Omental fat pad (tissue), 4 donors: ENCODE measurements around the gene FBXO31. TPM values are rescaled to one million over a fixed set of nuclear protein-coding genes. Genes with fewer than 3 reads are reported as not detected.
A peak's percentile ranks its signal among the peaks of the same experiment; 100 is the strongest.

ENCODE experiments used
- ATAC-seq: fragments of 150-250 bp; one replicate; pipeline ENCODE4 v1.9.1; 2016; ENCODE audit warnings: mild to moderate bottlenecking, moderate library complexity; ENCODE audit not compliant: low FRiP score
- DNase-seq: peaks from one replicate; pipeline ENCODE4 v3.0.0-alpha.2; 2019; ENCODE audit warnings: low spot score
- total RNA-seq, 4 donors: library from RNA; depleted of rRNA; stranded (reverse); fragments of >200 nt; gene quantifications; one replicate each; pipeline ENCODE4 v1.1.0, GENCODE V29; 2016
- TF ChIP-seq, protein P1 (sequence below), 3 donors: fragments of 450-650 bp; IDR thresholded peaks; one replicate each; pipeline ENCODE4 v1.5.1; 2016 to 2017; ENCODE audit warnings: antibody characterized with exemption in 3 of 3, mild to moderate bottlenecking in 3 of 3, moderate library complexity in 2 of 3

Gene FBXO31
- total RNA-seq, 4 donors from 2014 or later, result 32.8 to 187 (median 61.9) TPM

DNA sequence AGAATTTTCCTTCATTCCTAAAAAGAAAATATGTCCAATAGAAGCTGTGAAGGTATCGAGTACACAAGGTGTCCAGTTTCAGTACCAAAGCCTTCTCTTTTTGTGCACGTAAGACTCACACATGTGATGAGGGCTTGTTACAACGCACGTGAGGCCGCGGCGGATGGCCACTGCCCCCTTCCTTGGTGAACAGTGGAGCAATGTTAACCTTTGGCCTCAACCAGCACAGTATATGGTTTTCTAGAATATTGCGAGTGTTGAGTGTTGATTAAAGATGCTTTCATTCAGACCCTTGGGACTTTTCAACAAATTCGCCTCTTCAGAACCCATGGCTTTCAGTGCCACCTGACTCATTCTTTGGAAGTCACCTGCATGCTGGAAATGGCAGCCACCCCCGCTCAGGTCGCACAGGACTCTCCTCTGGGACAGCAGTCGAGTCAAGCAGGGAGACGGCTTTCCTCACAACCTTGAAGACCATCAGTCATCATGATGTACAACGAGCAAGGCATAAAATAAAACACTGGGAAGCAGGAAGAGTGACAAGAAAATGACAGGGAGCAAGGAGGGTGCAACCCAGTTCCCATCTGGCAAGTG is 23.0 kb upstream of the FBXO31 start:
- peak; percentile 15 for DNase-seq
- TF ChIP-seq, protein P1, sequence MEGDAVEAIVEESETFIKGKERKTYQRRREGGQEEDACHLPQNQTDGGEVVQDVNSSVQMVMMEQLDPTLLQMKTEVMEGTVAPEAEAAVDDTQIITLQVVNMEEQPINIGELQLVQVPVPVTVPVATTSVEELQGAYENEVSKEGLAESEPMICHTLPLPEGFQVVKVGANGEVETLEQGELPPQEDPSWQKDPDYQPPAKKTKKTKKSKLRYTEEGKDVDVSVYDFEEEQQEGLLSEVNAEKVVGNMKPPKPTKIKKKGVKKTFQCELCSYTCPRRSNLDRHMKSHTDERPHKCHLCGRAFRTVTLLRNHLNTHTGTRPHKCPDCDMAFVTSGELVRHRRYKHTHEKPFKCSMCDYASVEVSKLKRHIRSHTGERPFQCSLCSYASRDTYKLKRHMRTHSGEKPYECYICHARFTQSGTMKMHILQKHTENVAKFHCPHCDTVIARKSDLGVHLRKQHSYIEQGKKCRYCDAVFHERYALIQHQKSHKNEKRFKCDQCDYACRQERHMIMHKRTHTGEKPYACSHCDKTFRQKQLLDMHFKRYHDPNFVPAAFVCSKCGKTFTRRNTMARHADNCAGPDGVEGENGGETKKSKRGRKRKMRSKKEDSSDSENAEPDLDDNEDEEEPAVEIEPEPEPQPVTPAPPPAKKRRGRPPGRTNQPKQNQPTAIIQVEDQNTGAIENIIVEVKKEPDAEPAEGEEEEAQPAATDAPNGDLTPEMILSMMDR (IDR thresholded peaks at IDR 0.05), result no peak
- no peak for ATAC-seq

DNA sequence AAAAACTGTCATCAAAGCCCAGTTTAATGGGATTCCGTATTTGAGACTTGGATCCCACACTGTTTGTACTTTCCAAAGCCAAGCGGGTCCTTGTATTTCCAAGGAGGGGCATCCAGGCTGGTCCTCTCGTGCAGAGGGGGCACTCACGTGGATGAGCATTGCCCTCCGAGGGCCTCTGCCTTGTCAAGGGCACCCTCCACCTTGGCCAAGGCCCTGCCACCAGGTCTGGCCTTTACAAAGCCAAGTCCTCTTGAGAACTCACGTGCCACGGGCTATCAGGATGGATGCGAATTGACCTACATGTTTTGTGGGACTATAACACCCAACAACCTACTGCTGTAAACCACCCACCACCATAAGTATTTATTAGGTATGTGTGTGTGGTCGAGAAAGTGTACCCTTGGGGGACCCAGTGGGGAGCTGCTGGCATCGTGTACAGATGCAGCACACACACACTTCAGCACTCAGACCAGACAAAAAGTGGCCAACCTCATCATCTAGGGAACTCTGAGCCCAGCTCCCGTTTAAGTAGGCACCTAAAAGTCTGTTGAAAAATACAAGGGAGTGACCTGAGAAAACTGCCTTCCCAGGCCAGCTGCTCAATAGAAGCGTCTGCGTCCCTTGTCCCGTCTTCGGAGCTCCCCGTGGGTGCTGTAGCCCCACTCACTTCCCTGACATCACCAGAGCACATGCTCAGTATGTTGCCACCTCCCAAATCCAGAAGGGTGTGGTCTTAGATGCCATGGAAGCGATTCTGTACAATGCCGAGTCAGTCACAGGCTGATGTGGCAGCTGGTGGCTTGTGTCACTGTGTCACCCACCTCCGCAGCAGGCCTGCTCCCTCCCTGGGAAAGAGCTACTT is 21.4 kb upstream of the FBXO31 start:
- ATAC-seq, result no peak
- TF ChIP-seq, protein P1 (IDR thresholded peaks at IDR 0.05), result no peak
- DNase-seq, result peak; percentile 15

DNA sequence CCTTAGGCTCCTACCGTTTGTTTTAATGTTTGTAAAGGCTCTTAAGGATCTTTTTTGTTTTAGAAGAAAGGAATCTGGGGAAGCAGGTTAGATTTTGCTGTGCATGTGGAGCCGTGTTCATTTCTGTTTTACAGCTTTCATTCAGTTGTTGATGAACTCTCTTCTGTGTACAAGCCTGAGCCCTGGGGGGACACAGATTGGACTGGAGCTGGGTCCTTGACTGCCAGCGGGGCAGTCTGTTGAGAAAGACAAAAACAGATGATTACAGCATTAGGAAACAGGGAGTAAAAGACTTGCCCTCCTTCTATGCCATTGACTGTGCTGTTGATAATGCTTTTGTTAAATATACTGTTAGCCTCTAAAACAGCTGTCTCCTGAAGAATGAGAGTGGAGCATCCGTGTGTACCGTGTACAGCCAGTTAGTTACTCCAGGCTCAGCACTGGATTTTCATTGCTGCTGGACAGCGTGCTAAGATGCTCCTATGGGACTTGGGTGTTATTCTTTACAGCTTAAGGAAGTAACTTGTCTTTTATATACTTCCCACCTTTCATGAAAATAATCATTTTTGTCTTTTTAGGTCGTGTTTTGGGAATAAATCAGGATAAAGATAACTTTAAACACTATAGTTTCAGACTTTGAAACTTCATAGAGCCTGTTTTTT is 11.7 kb upstream of the FBXO31 start:
- ATAC-seq (no peak), DNase-seq (no peak)
- TF ChIP-seq, protein P1 (IDR thresholded peaks at IDR 0.05), result no peak

DNA sequence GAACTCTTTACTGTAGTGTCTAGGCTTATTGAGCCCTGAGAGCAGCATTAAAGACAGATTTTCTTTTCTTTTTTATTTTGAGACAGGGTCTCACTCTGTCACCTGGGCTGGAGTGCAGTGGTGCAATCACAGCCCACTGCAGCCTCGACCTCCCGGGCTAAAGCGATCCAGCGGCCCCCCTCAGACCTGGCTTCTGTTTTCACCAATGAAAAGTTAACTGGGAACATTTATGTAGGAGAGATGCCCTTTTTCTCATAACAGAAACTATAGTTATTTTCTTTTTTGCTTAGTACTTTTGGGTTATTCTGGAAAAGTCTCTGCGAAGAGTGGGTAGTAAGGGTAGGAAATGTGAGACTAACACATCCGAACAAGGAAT is 10.1 kb upstream of the FBXO31 start:
- DNase-seq, result no peak
- ATAC-seq, result no peak
- TF ChIP-seq, protein P1 (IDR thresholded peaks at IDR 0.05), result no peak

DNA sequence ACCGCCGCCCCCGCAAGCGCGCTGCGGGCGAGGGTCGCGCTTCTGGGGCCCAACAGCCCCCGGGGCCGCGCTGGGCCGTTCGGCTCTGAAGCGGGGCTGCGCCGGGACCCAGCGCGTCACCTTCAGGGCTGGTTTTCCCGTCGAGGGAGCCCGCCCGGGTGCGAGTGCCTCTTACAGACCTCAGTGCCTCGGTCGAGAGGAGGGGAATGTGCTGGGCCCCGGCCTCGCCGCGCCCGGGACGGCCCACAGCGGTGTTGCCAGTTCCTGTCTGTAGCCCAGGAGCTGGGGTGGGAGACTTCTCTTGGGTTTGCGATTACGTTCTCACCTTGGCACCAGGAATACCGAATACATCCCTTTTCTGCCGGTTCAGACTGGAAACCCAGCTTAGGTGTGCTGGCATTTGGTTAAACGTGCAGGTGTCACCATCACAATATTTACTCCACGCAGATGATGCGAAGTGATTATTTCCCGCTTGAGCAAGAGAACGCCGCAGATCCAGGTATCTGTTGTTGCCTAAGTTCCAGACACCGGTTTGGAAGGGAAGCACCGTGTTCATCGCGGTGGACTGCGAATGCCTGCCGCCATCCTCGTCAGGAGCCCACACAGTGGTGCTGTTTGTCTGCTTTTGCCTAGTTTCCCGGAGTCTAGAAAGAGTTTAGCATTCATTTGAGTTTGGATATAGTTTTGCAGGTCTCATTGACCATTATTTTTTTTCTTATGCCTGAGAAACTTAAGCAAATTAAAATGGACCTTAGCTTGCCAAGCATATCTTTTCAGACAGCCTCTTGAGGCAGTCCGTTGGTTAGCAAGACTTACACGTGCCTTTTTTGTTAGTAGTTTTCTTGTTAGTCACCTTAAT is 9.5 kb upstream of the FBXO31 start:
- no peak for ATAC-seq
- TF ChIP-seq, protein P1 (IDR thresholded peaks at IDR 0.05), result no peak
- DNase-seq, result no peak

DNA sequence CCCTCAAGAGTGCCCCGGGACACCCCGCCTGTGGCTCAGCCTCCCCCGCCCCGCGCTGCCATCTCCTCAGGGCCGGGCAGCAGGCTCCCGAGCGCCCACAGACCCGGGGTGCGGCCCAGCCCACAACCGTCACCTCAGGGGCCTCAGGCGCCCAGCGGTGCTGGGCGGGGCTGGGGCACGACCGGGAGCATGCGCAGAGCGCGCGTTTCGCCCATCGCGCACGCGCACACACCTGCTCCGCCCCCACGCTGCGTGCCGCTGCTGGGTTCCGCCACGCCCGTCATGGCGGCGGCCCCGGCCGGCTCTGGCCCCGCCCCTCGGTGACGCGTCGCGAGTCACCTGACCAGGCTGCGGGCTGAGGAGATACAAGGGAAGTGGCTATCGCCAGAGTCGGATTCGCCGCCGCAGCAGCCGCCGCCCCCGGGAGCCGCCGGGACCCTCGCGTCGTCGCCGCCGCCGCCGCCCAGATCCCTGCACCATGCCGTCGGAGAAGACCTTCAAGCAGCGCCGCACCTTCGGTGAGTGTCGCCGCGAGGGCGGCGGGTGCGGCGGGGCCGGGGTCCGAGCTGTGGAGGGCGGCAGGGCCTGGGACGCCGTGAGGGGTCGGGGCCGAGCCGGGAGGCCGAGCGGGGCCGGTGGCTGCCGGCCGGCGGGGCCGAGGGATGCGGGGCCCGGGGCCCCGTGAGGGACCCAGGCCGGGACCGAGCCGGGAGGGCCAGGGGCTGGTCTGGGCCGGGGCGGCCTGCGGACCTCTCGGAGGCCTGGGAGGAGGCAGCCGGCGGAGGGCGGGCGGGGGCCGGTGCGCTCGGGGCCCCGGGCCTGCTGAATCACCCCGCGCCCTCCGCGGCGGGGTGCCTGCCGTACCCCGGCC is 8.6 kb upstream of the FBXO31 start, which contains the start of gene MAP1LC3B:
Gene MAP1LC3B (plus strand): TSS at position 387 of the 871 bp plus-strand sequence. CDS start 92 bp downstream, at position 479.
- peak; percentile 89 for ATAC-seq
- DNase-seq, result peak; percentile 84
- TF ChIP-seq, protein P1 (IDR thresholded peaks at IDR 0.05), result no peak
